ENCODE data around the gene AGL.
"Not testable (repeated sequence)": the region's sequence is repeated elsewhere in the genome, so short reads cannot be mapped to it uniquely, and the experiment has no call there.

Gene AGL

GRCh38 chr1:99852648-99853047 is 2.5 kb downstream of the AGL start:
- no peaks in the 10 kb centered on the region for H3K9me3 ChIP-seq (ENCODE audit: control insufficient read depth, insufficient read depth, low read length)
- peaks cover 9% of the 10 kb centered on the region for H3K4me1 ChIP-seq (ENCODE audit: control insufficient read depth, insufficient read depth, low read length)
- no peak overlapping the region for H3K4me3 ChIP-seq (ENCODE audit: low read depth, low read length)
- peaks cover 2% of the 10 kb centered on the region for H3K27me3 ChIP-seq (ENCODE audit: control insufficient read depth, insufficient read depth, low read length)
- H3K9ac ChIP-seq (ENCODE audit: low read depth, low read length): no peak overlapping the region
- H3K36me3 ChIP-seq (ENCODE audit: control insufficient read depth, insufficient read depth, low read length): no peaks in the 10 kb centered on the region

- Histone ChIP-seq H3K9me3 (ENCODE audit: control insufficient read depth, insufficient read depth, low read length) (no peaks in the 10 kb centered on the region), H3K4me1 (ENCODE audit: control insufficient read depth, insufficient read depth, low read length) (peaks cover 5% of the 10 kb centered on the region), H3K9ac (ENCODE audit: low read depth, low read length) (no peak overlapping the region), H3K4me3 (ENCODE audit: low read depth, low read length) (no peak overlapping the region), H3K36me3 (ENCODE audit: control insufficient read depth, insufficient read depth, low read length) (no peaks in the 10 kb centered on the region), H3K27me3 (ENCODE audit: control insufficient read depth, insufficient read depth, low read length) (no peaks in the 10 kb centered on the region)
These were observed 5.8 kb downstream of the AGL start for GRCh38 chr1:99855914-99856450.

GRCh38 chr1:99857041-99857440 is 6.9 kb downstream of the AGL start:
- H3K4me1 ChIP-seq (ENCODE audit: control insufficient read depth, insufficient read depth, low read length); H3K9me3 ChIP-seq (ENCODE audit: control insufficient read depth, insufficient read depth, low read length); H3K27me3 ChIP-seq (ENCODE audit: control insufficient read depth, insufficient read depth, low read length); H3K9ac ChIP-seq (ENCODE audit: low read depth, low read length); H3K4me3 ChIP-seq (ENCODE audit: low read depth, low read length); H3K36me3 ChIP-seq (ENCODE audit: control insufficient read depth, insufficient read depth, low read length): not testable (repeated sequence)

- Histone ChIP-seq H3K4me1 (ENCODE audit: control insufficient read depth, insufficient read depth, low read length) (no peaks in the 10 kb centered on the region), H3K36me3 (ENCODE audit: control insufficient read depth, insufficient read depth, low read length) (no peaks in the 10 kb centered on the region)
These were observed 8.1 kb downstream of the AGL start for GRCh38 chr1:99858286-99858685.

GRCh38 chr1:99858881-99859280 is 8.7 kb downstream of the AGL start:
- H3K9me3 ChIP-seq (ENCODE audit: control insufficient read depth, insufficient read depth, low read length): no peaks in the 10 kb centered on the region
- H3K4me3 ChIP-seq (ENCODE audit: low read depth, low read length): no peak overlapping the region
- no peaks in the 10 kb centered on the region for H3K27me3 ChIP-seq (ENCODE audit: control insufficient read depth, insufficient read depth, low read length)
- H3K36me3 ChIP-seq (ENCODE audit: control insufficient read depth, insufficient read depth, low read length): no peaks in the 10 kb centered on the region
- no peak overlapping the region for H3K9ac ChIP-seq (ENCODE audit: low read depth, low read length)
- no peaks in the 10 kb centered on the region for H3K4me1 ChIP-seq (ENCODE audit: control insufficient read depth, insufficient read depth, low read length)

More at GRCh38 chr1:99858286-99858685, 8.1 kb downstream of the AGL start:
- Histone ChIP-seq H3K9ac (ENCODE audit: low read depth, low read length) (no peak overlapping the region), H3K9me3 (ENCODE audit: control insufficient read depth, insufficient read depth, low read length) (no peaks in the 10 kb centered on the region), H3K27me3 (ENCODE audit: control insufficient read depth, insufficient read depth, low read length) (no peaks in the 10 kb centered on the region), H3K4me3 (ENCODE audit: low read depth, low read length) (no peak overlapping the region)

- Histone ChIP-seq H3K9me3 (ENCODE audit: control insufficient read depth, insufficient read depth, low read length) (no peaks in the 10 kb centered on the region), H3K9ac (ENCODE audit: low read depth, low read length) (no peak overlapping the region), H3K4me1 (ENCODE audit: control insufficient read depth, insufficient read depth, low read length) (no peaks in the 10 kb centered on the region), H3K4me3 (ENCODE audit: low read depth, low read length) (no peak overlapping the region), H3K27me3 (ENCODE audit: control insufficient read depth, insufficient read depth, low read length) (no peaks in the 10 kb centered on the region), H3K36me3 (ENCODE audit: control insufficient read depth, insufficient read depth, low read length) (no peaks in the 10 kb centered on the region)
These were observed 10.5 kb downstream of the AGL start for GRCh38 chr1:99860703-99861102.

GRCh38 chr1:99867682-99868081 is 17.5 kb downstream of the AGL start:
- no peak overlapping the region for H3K4me3 ChIP-seq (ENCODE audit: low read depth, low read length)
- no peaks in the 10 kb centered on the region for H3K9me3 ChIP-seq (ENCODE audit: control insufficient read depth, insufficient read depth, low read length)
- H3K9ac ChIP-seq (ENCODE audit: low read depth, low read length): no peak overlapping the region
- no peaks in the 10 kb centered on the region for H3K36me3 ChIP-seq (ENCODE audit: control insufficient read depth, insufficient read depth, low read length)
- H3K4me1 ChIP-seq (ENCODE audit: control insufficient read depth, insufficient read depth, low read length): no peaks in the 10 kb centered on the region
- no peaks in the 10 kb centered on the region for H3K27me3 ChIP-seq (ENCODE audit: control insufficient read depth, insufficient read depth, low read length)

GRCh38 chr1:99869304-99869703 is 19.1 kb downstream of the AGL start:
- H3K4me3 ChIP-seq (ENCODE audit: low read depth, low read length): no peak overlapping the region
- no peaks in the 10 kb centered on the region for H3K36me3 ChIP-seq (ENCODE audit: control insufficient read depth, insufficient read depth, low read length)
- H3K4me1 ChIP-seq (ENCODE audit: control insufficient read depth, insufficient read depth, low read length): no peaks in the 10 kb centered on the region
- H3K9me3 ChIP-seq (ENCODE audit: control insufficient read depth, insufficient read depth, low read length): no peaks in the 10 kb centered on the region
- no peak overlapping the region for H3K9ac ChIP-seq (ENCODE audit: low read depth, low read length)
- no peaks in the 10 kb centered on the region for H3K27me3 ChIP-seq (ENCODE audit: control insufficient read depth, insufficient read depth, low read length)

GRCh38 chr1:99869723-99870122 is 19.6 kb downstream of the AGL start:
- Histone ChIP-seq H3K4me3 (ENCODE audit: low read depth, low read length) (no peak overlapping the region), H3K36me3 (ENCODE audit: control insufficient read depth, insufficient read depth, low read length) (no peaks in the 10 kb centered on the region), H3K9ac (ENCODE audit: low read depth, low read length) (no peak overlapping the region), H3K9me3 (ENCODE audit: control insufficient read depth, insufficient read depth, low read length) (no peaks in the 10 kb centered on the region), H3K27me3 (ENCODE audit: control insufficient read depth, insufficient read depth, low read length) (no peaks in the 10 kb centered on the region), H3K4me1 (ENCODE audit: control insufficient read depth, insufficient read depth, low read length) (no peaks in the 10 kb centered on the region)

GRCh38 chr1:99872063-99872462 is 21.9 kb downstream of the AGL start:
- no peaks in the 10 kb centered on the region for H3K36me3 ChIP-seq (ENCODE audit: control insufficient read depth, insufficient read depth, low read length)
- no peaks in the 10 kb centered on the region for H3K27me3 ChIP-seq (ENCODE audit: control insufficient read depth, insufficient read depth, low read length)
- no peaks in the 10 kb centered on the region for H3K9me3 ChIP-seq (ENCODE audit: control insufficient read depth, insufficient read depth, low read length)
- H3K9ac ChIP-seq (ENCODE audit: low read depth, low read length): no peak overlapping the region
- H3K4me1 ChIP-seq (ENCODE audit: control insufficient read depth, insufficient read depth, low read length): no peaks in the 10 kb centered on the region
- H3K4me3 ChIP-seq (ENCODE audit: low read depth, low read length): no peak overlapping the region

GRCh38 chr1:99877568-99877967 is 27.4 kb downstream of the AGL start:
- Histone ChIP-seq H3K27me3 (ENCODE audit: control insufficient read depth, insufficient read depth, low read length) (no peaks in the 10 kb centered on the region), H3K4me1 (ENCODE audit: control insufficient read depth, insufficient read depth, low read length) (no peaks in the 10 kb centered on the region), H3K4me3 (ENCODE audit: low read depth, low read length) (no peak overlapping the region), H3K9ac (ENCODE audit: low read depth, low read length) (no peak overlapping the region), H3K36me3 (ENCODE audit: control insufficient read depth, insufficient read depth, low read length) (no peaks in the 10 kb centered on the region), H3K9me3 (ENCODE audit: control insufficient read depth, insufficient read depth, low read length) (no peaks in the 10 kb centered on the region)

GRCh38 chr1:99886179-99886578 is 36.0 kb downstream of the AGL start:
- no peaks in the 10 kb centered on the region for H3K27me3 ChIP-seq (ENCODE audit: control insufficient read depth, insufficient read depth, low read length)
- H3K4me3 ChIP-seq (ENCODE audit: low read depth, low read length): no peak overlapping the region
- no peaks in the 10 kb centered on the region for H3K4me1 ChIP-seq (ENCODE audit: control insufficient read depth, insufficient read depth, low read length)
- peaks cover 3% of the 10 kb centered on the region for H3K36me3 ChIP-seq (ENCODE audit: control insufficient read depth, insufficient read depth, low read length)
- H3K9me3 ChIP-seq (ENCODE audit: control insufficient read depth, insufficient read depth, low read length): no peaks in the 10 kb centered on the region
- H3K9ac ChIP-seq (ENCODE audit: low read depth, low read length): no peak overlapping the region

Data from iPS-15b (cell line).